Esophagus squamous epithelium (tissue), 5 donors: ENCODE data around the gene RASL11B. TPM values are rescaled to one million over a fixed set of nuclear protein-coding genes. Genes with fewer than 3 reads are reported as not detected.

ENCODE experiments used
- DNase-seq: peaks from one replicate; lab custom pipeline; 2025; lab: John Stamatoyannopoulos, UW
- H3K27ac ChIP-seq, 4 donors: fragments of 200-600 bp; sonication (generic); one replicate each; pipeline ENCODE4 v1.5.1; 2016 to 2019; ENCODE audit warnings: mild to moderate bottlenecking in 1 of 4
- H3K27me3 ChIP-seq, 4 donors: fragments of 200-600 bp; sonication (generic); 1 replicate in 3 of 4; 2 replicates in 1 of 4; pipeline versions ENCODE4 v1.5.1 to v1.6.0; 2017 to 2021; ENCODE audit warnings: antibody characterized with exemption in 1 of 4
- H3K36me3 ChIP-seq, 3 donors: fragments of 200-600 bp; sonication (generic); one replicate each; pipeline ENCODE4 v1.5.1; 2016 to 2019
- H3K4me1 ChIP-seq, 3 donors: fragments of 200-600 bp; sonication (generic); one replicate each; pipeline ENCODE4 v1.5.1; 2017 to 2019
- H3K4me3 ChIP-seq, 4 donors: fragments of 200-600 bp; sonication (generic); 1 replicate in 3 of 4; 2 replicates in 1 of 4; pipeline ENCODE4 v1.5.1; 2016 to 2019; ENCODE audit warnings: mild to moderate bottlenecking in 2 of 4, moderate library complexity in 1 of 4
- H3K9me3 ChIP-seq, 3 donors: fragments of 200-600 bp; sonication (generic); one replicate each; pipeline ENCODE4 v1.5.1; 2016 to 2019
- POLR2A ChIP-seq, 4 donors: fragments of 450-650 bp; IDR thresholded peaks; one replicate each; pipeline ENCODE4 v1.6.1; 2017; ENCODE audit warnings: antibody characterized with exemption in 4 of 4, mild to moderate bottlenecking in 4 of 4, moderate library complexity in 3 of 4
- WGBS, 2 donors: methylation state at CpG; one replicate each; pipeline ENCODE4 v1.1.5; 2018; 5-methylcytosine and 5-hydroxymethylcytosine counted together
- intact Hi-C: fragments of 100-400 bp; cut with DNase I; formaldehyde crosslinking; loops from one replicate; pipeline ENCODE4 v1.15.0; 2022
- total RNA-seq, 4 donors: library from RNA; depleted of rRNA; stranded (reverse); fragments of >200 nt; gene quantifications; one replicate each; pipeline ENCODE4 v1.1.0, GENCODE V29; 2016
- TF ChIP-seq, protein P1 (sequence below), 6 experiments: fragments of 450-650 bp in 4 of 6; fragments of 200-600 bp in 2 of 6; sonication (generic) in 2 of 6; IDR thresholded peaks; one replicate each; pipeline ENCODE4 v1.5.1; 2016 to 2019; ENCODE audit warnings: antibody characterized with exemption in 6 of 6, mild to moderate bottlenecking in 4 of 6, moderate library complexity in 4 of 6
- donor health status: DM: yes; HTN: yes; CAD: no.

Gene RASL11B
- total RNA-seq, 4 donors from 2014 or later: 0.15 to 0.97 (median 0.83) TPM

DNA sequence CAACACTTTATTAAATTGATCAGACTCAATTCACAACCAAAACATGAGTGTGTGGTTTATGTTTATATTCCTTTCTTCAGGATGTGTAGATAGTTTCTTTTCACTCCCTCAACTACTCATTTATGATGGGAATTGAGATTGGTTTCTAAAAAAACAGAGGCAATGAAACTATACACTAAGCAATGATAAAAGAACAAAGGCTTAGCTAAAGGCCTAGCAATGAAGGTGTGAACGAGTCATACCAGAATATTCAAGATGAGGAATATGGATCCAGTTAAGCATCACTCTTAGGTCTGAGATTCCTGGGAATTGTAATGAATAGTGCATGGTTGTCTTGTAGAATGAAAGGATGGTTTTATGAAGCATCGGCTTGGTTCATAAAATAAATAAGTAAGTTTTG, 17.5 kb upstream of the RASL11B start:
- no peak overlapping the region for H3K27ac ChIP-seq
- DNase-seq: no peak
- TF ChIP-seq POLR2A (IDR thresholded peaks at IDR 0.05): no peak
- H3K4me1 ChIP-seq: peaks cover 0 to 39% (median 8%) of the 10 kb centered on the region in 3 donors
- 88 to 90% methylated on average over 2 of the region's 2 CpGs for WGBS, 2 donors
- no peaks in the 10 kb centered on the region for H3K36me3 ChIP-seq
- no peaks in the 10 kb centered on the region for H3K27me3 ChIP-seq
- H3K4me3 ChIP-seq: no peak overlapping the region
- intact Hi-C loops: no loop called here
- H3K9me3 ChIP-seq: no peaks in the 10 kb centered on the region

GRCh38 chr4:52846502-52846901, 15.6 kb upstream of the RASL11B start:
- no peak for DNase-seq
- 88 to 93% methylated on average over 2 of the region's 2 CpGs for WGBS, 2 donors
- no peak for TF ChIP-seq POLR2A (IDR thresholded peaks at IDR 0.05)
- TF ChIP-seq, protein P1, sequence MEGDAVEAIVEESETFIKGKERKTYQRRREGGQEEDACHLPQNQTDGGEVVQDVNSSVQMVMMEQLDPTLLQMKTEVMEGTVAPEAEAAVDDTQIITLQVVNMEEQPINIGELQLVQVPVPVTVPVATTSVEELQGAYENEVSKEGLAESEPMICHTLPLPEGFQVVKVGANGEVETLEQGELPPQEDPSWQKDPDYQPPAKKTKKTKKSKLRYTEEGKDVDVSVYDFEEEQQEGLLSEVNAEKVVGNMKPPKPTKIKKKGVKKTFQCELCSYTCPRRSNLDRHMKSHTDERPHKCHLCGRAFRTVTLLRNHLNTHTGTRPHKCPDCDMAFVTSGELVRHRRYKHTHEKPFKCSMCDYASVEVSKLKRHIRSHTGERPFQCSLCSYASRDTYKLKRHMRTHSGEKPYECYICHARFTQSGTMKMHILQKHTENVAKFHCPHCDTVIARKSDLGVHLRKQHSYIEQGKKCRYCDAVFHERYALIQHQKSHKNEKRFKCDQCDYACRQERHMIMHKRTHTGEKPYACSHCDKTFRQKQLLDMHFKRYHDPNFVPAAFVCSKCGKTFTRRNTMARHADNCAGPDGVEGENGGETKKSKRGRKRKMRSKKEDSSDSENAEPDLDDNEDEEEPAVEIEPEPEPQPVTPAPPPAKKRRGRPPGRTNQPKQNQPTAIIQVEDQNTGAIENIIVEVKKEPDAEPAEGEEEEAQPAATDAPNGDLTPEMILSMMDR (IDR thresholded peaks at IDR 0.05): no peak
- H3K4me3 ChIP-seq: no peak overlapping the region
- H3K36me3 ChIP-seq: no peaks in the 10 kb centered on the region
- no peaks in the 10 kb centered on the region for H3K9me3 ChIP-seq
- H3K4me1 ChIP-seq: peaks cover 0 to 35% (median 8%) of the 10 kb centered on the region in 3 donors
- intact Hi-C loops: no loop called here
- H3K27me3 ChIP-seq: no peaks in the 10 kb centered on the region
- H3K27ac ChIP-seq: no peak overlapping the region

DNA sequence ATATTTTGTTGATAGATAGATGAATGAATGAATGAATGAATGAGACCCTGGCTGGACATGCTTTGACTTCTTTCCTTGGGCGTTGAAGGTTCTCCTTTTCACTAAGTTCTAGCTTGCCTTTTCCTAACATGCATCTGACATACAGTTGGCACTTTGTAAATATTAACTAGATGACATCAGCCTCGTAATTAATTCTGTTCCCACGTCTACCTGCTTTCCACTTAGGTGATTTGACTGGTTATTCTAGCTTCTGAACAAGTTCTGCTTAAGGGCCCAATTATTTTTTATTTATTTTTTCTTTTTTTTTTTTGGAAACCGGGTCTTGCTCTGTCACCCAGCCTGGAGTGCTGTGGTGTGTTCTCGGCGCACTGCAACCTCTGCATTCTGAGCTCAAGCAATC, 13.9 kb upstream of the RASL11B start:
- DNase-seq: no peak
- Histone ChIP-seq H3K9me3 (no peaks in the 10 kb centered on the region), H3K27me3 (no peaks in the 10 kb centered on the region), H3K4me3 (no peak overlapping the region), H3K4me1 (peaks cover 0 to 37% (median 8%) of the 10 kb centered on the region in 3 donors), H3K27ac (peak overlapping the region in 3 of 4 donors; percentile 32 to 35 (median 34)), H3K36me3 (no peaks in the 10 kb centered on the region)
- intact Hi-C loops: no loop called here
- WGBS, 2 donors: 37 to 54% methylated on average over 6 of the region's 6 CpGs
- TF ChIP-seq, protein P1 (IDR thresholded peaks at IDR 0.05): no peak
- no peak for TF ChIP-seq POLR2A (IDR thresholded peaks at IDR 0.05)

GRCh38 chr4:52850406-52851124, 11.6 kb upstream of the RASL11B start:
- no peak for DNase-seq
- no peak overlapping the region for H3K27ac ChIP-seq
- 88 to 100% methylated on average over 2 to 3 of the region's 3 CpGs for WGBS, 2 donors
- intact Hi-C loops: no loop called here
- no peak overlapping the region for H3K4me3 ChIP-seq
- H3K27me3 ChIP-seq: no peaks in the 10 kb centered on the region
- TF ChIP-seq, protein P1 (IDR thresholded peaks at IDR 0.05): no peak
- TF ChIP-seq POLR2A (IDR thresholded peaks at IDR 0.05): no peak
- peaks cover 0 to 47% (median 14%) of the 10 kb centered on the region in 3 donors for H3K4me1 ChIP-seq
- no peaks in the 10 kb centered on the region for H3K9me3 ChIP-seq
- no peaks in the 10 kb centered on the region for H3K36me3 ChIP-seq

DNA sequence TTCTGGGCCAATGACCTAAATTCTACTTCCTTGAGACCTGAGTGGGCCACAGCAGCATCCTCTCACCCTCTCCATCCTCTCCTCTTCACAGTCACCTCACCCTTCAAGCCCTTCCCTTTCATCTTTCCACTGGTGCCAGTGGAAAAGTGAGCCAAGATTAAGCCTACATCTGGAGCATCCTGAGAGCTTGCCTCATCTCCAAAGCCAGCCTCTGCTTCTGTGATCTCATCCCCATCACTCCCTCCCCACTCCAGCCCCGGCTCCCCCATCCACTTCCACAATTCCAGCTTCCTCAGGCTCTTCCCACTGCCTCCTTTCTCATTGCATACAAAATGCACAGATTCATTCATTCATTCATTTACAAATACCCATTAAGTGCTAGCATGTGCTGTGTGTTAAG, 10.1 kb upstream of the RASL11B start:
- Histone ChIP-seq H3K27ac (no peak overlapping the region), H3K36me3 (no peaks in the 10 kb centered on the region), H3K27me3 (no peaks in the 10 kb centered on the region), H3K4me1 (peaks cover 0 to 47% (median 14%) of the 10 kb centered on the region in 3 donors), H3K9me3 (no peaks in the 10 kb centered on the region), H3K4me3 (no peak overlapping the region)
- no peak for DNase-seq
- intact Hi-C loops: no loop called here
- WGBS, 2 donors: 42 to 83% methylated on average over 1 of the region's 1 CpG
- TF ChIP-seq, protein P1 (IDR thresholded peaks at IDR 0.05): no peak
- no peak for TF ChIP-seq POLR2A (IDR thresholded peaks at IDR 0.05)
